Left hindlimb (tissue), 1 donor: Measurements from ENCODE around the gene DLGAP5.

ENCODE experiments used
- DNase-seq: peaks from one replicate; pipeline ENCODE4 v3.0.0-alpha.2; 2018

The DLGAP5 gene

GRCh38 chr14:55129428-55130195 lies 61.8 kb downstream of the DLGAP5 start:
- peak; percentile 73 for DNase-seq

- peak; percentile 70 for DNase-seq
These were observed 62.3 kb downstream of the DLGAP5 start, which contains the start of gene LGALS3 for GRCh38 chr14:55129086-55129427. Gene LGALS3, plus strand, starts transcription at chr14:55129252. Its CDS starts 8,122 bp downstream, at chr14:55137374.

DNA sequence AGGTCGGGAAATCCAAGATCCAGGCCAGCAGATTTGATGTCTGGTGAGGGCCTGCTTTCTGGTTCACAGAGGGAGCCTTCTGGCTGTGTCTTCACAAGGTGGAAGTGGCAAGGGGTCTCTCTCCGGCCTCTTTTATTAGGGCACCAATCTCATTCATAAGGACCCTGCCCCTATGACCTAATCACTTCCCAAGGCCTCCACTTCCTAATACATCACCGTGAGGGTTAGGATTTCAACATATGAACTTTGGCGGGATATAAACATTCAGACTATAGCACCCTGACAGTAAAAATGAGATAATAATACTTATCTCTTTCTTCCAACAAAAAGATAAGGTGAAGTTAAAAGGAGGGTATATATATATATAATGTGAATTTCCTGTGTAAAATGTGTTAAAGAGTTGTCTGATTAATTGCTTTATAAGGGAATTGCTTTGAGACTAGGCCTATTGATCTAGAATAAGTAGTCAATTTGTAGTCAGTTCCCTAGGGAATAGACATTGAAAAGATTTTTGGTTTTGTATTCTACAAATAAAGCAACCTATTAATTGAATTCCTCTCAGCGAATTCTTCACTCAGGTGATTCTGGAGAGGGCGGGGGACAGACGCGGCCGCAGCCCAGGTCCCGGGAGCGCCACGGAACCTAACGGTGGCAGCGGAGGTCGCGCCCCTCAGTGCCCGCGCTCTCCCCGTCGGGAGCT lies 62.8 kb downstream of the DLGAP5 start:
- DNase-seq: no peak

GRCh38 chr14:55127460-55127951 lies 63.9 kb downstream of the DLGAP5 start:
- no peak for DNase-seq

- DNase-seq: no peak
These were observed 64.4 kb downstream of the DLGAP5 start for GRCh38 chr14:55126932-55127459.

- no peak for DNase-seq
These were observed 65.4 kb downstream of the DLGAP5 start for GRCh38 chr14:55126034-55126433.

- DNase-seq: no peak
These were observed 66.0 kb downstream of the DLGAP5 start for GRCh38 chr14:55125403-55125802.

GRCh38 chr14:55124774-55125386 lies 66.5 kb downstream of the DLGAP5 start:
- DNase-seq: no peak

DNA sequence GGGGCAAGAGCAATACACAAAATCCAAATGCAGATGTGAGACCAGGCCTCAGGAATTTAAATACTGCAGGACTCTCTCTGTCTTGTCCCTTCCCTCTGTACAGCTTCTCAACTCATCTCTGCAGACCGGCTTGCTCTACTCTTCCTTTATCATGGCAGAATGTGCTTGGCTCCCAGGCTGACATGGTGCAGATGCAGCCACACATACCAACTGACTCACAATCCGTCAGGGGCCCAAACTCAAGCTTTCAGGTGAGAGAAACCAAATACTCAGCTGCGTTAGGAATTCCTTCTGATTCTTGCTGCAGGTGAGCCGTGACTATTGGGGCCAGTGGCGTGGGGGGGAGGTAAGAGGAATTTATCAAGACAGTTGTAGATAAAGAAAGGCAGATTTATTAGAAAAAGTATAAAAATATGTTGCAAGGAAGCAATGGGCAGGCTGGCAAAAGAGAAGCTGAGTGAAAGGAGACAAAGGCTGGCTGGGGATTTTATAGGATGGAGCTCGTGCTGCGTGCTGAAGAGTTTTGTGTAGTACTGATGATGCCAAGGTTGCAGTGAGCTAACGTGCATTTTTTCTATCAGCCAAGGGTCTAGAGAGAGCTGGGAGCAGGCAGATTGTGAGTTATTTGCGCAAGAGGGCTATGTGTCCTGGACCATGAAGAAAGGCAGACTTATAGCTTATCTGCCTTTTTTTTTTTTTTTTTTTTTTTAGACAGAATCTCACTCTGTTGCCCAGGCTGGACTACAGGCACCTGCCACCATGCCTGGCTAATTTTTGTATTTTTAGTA lies 67.3 kb downstream of the DLGAP5 start:
- no peak for DNase-seq

GRCh38 chr14:55123101-55123500 lies 68.3 kb downstream of the DLGAP5 start:
- peak; percentile 65 for DNase-seq

- peak; percentile 62 for DNase-seq
These were observed 68.9 kb downstream of the DLGAP5 start for GRCh38 chr14:55122440-55122986.

DNA sequence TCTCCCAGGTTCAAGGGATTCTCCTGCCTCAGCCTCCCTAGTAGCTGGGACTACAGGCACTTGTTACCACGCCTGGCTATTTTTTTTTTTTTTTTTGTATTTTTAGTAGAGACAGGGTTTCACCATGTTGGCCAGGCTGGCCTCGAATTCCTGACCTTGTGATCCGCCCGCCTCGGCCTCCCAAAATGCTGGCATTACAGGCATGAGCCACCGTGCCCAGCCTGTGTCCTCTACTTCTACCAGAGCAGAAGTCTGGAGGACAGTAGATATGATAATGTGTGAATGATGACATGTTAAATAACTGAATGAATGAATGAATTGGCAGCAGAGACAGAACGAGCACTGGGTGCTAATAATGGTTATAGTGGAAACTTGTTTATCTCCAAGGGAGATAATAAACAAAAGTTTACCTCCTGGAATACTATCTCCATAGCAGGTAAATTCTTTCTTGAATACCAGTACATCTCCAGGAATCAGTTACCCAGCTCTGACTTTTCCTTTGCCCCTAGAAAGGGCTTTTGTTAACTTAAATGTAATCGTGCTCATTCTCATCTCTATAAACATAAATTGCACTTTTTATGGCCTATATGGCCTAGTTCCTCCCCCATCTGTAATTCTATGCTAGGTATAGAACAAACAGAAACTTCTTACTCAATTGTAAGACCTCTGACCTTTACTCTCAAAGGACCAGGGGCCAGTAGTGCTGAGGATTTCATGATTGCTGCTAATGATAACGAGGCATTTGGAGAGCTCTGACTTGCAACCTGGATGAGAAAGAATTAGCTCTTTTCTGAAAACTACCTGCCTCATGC lies 69.6 kb downstream of the DLGAP5 start:
- no peak for DNase-seq

DNA sequence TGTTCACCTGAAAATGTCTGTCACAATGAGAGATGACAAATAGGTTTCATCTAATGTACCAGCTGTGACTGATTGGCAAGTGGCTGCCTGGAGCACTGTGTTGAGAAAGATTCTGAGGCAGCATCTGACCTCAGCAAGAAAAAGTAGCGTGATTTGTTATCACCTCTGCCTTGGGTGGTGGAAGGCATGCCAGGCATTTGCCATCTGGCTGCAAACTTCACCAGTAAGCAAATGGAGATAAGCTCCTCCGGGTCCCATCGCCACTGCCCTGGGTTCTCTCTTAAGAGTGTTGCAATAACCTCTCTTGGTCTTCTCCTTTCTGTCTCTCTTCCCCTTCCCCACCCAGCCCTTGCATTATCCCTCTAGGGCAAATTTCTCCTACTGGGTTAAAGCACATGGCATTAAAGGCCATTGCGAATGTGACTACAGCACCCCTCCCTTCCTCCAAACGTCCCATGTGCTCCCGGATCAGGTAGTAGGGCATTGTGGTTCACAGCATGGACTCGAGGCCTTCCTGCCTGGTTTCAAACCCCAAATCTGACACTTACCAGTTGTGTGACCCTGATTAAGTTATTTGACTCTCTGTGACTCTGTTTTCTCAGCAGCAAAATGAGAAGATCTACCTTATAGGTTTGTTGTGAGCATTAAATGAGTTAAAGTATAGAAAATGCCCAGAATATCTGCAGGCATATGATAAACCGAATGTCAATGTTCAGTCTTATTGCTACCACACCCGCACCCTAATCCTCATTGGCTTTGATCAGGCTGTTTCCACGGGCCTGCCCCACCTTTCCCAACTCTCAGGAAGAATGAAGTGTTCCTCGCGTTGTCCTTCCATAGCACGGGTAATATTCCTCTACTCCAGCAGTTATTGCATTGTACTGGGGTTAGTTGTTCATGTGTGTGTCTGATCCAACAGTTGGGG lies 70.6 kb downstream of the DLGAP5 start:
- DNase-seq: no peak

DNA sequence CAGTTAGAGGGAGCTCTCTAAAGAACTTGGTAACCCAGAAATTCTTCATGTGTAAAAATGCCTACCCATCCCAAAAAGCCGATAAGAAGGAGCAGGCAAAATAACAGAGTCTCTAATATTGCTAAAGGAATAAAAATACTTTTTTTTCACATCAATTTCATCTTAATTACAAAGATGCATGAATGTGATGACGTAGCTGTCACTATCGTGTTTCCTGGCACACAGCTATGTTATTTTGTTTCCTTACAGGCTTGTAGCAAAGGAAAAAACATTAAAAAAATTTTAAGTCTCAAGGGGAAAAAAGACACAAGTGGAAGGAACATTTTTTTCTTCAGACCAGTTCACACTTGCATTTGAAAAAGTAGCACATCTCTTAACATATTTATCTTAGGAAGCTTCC lies 72.6 kb downstream of the DLGAP5 start:
- DNase-seq: no peak

DNA sequence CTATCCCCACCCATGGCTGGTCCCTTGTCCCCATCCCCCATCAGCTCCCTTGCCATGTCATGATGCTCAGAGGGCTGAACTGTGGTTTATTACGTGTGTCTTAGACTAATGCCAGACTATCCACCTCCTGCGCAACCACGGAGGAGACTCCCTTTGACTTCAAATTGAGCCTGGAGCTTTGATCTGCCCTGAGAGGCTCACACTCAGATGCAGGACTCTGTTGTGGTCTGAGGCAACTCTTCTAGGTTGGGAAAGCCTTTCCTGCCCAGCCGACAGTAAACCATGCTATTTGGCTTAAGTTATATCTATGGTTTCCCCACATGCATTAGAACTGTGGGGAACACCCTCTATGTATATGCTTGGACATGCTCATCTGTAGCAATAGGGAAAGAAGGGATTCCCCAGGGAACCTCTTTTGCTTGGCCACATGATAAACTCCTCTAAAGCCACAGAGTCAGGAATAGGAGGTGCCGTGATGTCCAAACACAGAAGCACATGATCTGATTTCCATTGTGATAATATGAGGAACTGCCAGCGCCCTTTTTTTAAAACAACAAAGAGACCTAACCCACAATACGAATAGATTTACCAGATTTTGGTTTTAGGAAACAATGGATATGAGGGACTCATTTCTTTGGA lies 73.5 kb downstream of the DLGAP5 start:
- peak; percentile 49 for DNase-seq

DNA sequence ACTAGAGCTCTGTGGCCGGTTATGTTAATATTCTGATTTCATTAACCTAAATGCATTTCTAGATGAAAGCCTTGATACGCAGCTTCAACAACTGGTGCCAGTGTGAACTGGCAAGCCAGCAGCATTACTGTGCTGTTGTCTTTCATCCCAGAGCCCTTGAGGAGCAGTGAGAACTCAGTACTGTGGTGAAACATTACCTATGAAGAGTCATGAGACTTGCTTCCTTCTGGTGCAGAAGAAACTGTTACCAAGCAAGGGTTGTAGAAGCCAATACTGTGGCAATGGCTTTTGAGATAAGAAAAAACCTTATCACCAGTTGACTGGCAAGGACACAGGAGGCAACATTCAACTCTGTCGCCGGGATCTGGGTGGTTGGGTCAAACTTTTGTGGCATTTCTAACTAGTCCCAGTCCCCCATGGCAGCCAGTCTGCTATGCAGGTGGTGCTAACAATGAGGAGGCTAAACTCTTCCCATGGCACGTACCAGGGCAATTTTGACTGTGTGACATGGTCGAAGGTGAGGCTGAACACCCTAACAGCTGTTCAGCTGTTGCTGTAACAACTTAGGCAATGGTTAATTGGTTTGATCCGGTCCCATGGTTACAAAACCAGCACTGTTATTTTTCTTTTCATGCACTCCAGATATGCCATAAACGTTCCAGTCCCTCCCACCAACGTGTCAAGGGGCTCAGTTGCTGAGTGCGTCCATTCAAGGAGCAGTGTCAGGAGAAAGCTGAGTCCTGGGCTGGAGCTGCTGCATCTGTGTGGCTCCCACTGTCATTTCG lies 74.9 kb downstream of the DLGAP5 start:
- no peak for DNase-seq

- DNase-seq: no peak
These were observed 75.5 kb downstream of the DLGAP5 start for GRCh38 chr14:55115861-55116245.

DNA sequence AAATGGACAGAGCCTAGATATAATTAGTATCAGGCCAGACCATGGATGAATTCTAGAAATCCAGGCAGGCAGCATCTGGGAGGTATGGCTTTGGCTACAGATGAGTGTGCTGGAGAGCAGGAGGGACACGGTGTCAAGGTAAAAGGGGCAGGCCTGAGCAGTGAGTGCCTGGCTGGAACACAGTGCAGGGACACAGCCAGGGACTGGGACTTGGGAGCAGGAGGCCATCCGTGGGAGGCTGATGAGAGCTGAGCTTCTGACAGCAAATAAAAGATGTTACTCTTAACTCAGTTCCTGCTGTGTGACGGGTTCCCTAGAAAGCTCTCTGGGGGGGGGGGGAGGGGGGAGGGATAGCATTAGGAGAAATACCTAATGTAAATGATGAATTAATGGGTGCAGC lies 75.9 kb downstream of the DLGAP5 start:
- DNase-seq: no peak

- DNase-seq: no peak
These were observed 76.7 kb downstream of the DLGAP5 start for GRCh38 chr14:55114720-55115119.
